H54 (cell line): Measurements from ENCODE around the gene KRTAP10-7.
"Not testable (repeated sequence)": the region's sequence is repeated elsewhere in the genome, so short reads cannot be mapped to it uniquely, and the experiment has no call there.

Source experiments
- DNase-seq: peaks from one replicate; pipeline ENCODE4 v3.0.0; 2011; ENCODE audit warnings: low spot score, mixed read lengths; ENCODE audit not compliant: insufficient read length
- FAIRE-seq: peaks from 3 replicates; lab custom pipeline; 2011; peaks lifted over from hg19 to GRCh38; lab: Jason Lieb, UNC
- POLR2A ChIP-seq: IDR thresholded peaks from 2 replicates; pipeline ENCODE4 v1.6.1; 2011; ENCODE audit warnings: low read depth, mild to moderate bottlenecking, low read length

The KRTAP10-7 gene

DNA sequence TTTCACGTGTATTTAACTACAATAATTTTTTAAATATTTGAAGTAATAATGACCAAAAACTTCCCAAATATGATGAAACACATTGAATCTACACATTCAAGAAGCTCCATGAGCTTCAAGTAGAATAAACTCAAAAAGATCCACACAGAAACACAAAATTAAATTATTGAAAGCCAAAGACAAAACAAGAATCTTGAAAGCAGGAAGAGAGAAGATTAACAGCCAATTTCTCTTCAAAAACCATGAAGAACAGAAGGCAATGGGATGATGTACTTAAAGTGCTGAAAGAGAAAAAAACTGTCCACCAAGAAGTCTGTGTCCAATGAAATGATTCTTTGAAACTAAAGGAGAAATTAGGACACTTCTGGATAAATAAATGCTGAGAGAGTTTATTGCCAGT lies 31.7 kb downstream of the KRTAP10-7 start:
- FAIRE-seq (no peak), DNase-seq (no peak)
- no peak for TF ChIP-seq POLR2A

DNA sequence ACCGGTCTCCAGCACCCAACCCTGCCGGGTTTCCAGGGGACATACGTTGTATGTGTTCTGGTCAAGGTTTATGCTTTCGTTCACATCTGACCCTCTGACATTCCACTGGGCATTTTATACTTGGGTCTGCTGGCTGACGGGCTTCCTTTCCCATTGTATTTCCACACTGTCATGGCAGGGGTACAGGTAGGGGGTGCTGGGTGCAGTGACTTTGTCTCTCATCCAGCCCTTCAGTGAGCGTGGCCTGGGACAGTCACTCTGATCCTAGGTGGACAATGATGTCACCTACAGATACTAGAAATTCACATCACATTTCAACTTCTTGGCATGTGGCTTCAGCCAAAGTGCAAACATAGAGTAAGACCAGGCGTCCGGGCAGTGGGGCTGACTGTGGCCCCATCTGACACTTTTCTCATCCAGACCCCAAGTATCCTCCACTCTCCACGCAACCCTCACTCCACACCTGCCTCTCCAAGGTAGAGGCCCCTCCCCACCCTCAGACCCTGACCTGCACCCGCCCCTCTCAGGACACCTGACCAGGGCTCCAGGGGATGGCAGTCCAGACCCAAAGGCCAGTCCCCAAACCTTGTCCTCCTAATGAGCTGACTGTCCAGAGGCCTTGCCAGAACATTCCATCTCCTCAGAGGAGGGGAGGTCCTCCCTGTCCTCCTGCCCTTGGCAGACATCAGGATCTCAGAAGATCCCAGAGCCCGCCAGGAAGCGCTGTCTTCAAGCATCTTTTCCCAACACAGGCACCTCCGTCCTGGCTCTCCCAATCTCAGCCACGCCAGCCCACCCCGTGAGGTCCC lies 36.0 kb downstream of the KRTAP10-7 start:
- FAIRE-seq: no peak
- DNase-seq: no peak
- TF ChIP-seq POLR2A: no peak

DNA sequence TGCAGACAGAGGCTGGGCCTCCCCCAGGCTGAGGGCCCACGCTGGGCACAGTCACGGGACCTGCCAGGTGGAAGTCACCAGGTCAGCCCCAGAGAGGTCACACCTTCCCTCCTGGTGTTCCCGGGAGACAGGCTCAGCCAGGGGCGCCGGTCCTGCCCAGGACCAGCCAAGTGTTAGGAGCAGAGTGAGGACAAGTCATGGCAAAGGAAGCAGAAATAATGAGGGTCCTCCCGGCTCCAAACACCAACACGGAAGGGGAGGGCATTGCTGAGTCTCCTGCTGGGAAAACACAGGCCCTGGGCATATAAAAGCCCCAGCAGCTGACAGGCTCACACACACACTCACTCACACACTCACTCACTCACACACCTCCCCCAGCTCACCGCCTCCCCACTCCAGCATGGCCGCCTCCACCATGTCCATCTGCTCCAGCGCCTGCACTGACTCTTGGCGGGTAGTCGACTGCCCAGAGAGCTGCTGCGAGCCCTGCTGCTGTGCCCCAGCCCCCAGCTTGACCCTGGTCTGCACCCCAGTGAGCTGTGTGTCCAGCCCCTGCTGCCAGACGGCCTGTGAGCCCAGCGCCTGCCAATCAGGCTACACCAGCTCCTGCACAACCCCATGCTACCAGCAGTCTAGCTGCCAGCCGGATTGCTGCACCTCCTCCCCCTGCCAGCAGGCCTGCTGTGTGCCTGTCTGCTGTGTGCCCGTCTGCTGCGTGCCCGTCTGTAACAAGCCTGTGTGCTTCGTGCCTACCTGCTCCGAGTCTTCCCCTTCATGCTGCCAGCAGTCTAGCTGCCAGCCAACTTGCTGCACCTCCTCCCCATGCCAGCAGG lies 36.8 kb downstream of the KRTAP10-7 start, which contains the start of gene KRTAP10-10:
TSS of gene KRTAP10-10 (plus strand) at position 339 of the 833 bp plus-strand sequence. CDS start at position 401, 62 bp downstream.
- DNase-seq: no peak
- FAIRE-seq: no peak
- TF ChIP-seq POLR2A: no peak

DNA sequence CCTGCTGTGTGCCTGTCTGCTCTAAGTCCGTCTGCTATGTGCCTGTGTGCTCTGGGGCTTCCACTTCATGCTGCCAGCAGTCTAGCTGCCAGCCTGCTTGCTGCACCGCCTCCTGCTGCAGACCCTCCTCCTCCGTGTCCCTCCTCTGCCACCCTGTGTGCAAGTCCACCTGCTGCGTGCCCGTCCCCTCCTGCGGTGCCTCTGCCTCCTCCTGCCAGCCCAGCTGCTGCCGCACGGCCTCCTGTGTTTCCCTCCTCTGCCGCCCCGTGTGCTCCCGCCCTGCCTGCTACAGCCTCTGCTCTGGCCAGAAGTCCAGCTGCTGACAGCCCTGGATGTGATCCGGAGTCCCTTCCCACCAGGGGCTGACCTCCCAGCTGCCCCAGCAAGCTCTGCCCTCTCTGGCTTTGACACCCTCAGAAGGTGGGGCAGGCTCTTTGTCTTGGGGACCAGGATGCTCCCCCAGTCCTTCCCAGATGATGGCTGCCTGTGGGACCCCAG lies 37.5 kb downstream of the KRTAP10-7 start:
- DNase-seq, FAIRE-seq: not testable (repeated sequence)

DNA sequence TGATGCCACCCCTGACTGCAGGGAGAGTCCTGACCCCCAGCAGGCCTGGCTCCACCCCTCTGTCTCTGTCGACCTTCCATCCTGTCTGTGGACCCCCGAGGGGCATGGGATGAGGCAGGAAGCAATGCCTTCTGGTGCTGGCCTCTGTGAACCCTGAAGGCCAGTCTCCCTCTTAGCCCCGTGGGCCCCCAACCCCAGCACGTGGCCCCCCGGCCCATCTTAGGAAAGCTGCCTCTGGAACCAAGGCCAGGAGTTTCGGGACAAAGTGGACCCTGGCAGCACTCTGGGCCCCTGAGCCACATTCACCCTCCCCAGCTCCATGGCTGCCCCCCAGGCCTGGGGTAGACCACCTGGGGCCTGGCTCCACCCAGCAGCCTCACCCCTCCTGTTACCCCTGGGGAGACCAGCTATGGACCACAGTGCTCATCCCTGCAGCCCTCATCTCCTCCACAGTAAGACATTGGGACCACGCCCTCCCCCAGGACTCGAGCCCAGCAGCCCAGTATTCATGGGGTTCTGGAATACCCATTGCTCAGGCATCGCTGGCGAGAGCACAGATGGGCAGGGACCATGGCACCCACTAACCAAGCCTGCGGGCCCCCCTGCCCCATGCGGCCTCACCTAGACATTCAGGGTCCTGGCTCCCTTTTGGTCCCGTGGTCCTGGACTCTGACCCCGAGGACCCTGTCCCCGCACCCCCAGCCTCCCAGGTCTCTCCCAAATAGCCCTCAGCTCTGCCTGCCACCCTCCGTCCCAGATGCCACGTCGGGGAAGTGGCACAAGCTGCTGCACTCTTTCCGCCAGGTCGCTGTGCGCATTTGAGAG lies 38.3 kb downstream of the KRTAP10-7 start:
- DNase-seq, FAIRE-seq: not testable (repeated sequence)

DNA sequence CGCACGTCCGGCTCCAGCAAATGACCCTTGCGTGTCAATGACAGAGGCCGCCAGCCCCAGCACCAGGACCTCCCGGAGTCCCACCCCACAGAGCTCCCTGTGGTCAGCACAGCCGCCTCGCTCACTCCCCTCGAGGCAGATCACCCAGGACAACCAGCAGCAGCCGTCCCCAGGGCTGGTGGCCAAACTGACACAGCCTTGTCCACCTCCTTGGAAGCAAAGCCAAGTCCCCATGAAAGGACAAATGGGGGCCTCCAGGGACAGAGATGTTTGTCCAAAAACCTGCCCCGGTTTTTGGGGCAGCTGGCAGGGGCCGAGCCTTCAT lies 38.9 kb downstream of the KRTAP10-7 start:
- FAIRE-seq (no peak), DNase-seq (no peak)
- no peak for TF ChIP-seq POLR2A

DNA sequence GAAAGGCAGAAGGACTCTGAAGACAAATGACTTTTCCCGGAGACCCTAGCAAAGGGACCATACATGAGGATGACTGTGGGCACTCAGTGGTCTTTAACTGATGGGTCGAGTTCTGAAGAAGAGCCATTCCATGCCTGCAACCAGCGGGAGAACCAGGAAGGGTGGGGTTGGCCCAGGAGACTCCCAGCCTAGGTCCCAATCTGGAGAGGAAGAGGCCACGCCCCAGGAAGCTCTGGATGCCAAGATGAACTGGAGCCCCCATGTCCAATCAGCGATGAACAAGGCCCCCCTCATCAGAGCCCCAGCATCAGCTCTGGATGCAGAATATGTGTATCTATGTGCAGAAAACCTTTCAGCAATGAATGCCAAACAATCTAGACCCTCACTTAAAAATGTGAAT lies 40.4 kb downstream of the KRTAP10-7 start:
- DNase-seq: no peak
- no peak for TF ChIP-seq POLR2A
- FAIRE-seq: no peak

DNA sequence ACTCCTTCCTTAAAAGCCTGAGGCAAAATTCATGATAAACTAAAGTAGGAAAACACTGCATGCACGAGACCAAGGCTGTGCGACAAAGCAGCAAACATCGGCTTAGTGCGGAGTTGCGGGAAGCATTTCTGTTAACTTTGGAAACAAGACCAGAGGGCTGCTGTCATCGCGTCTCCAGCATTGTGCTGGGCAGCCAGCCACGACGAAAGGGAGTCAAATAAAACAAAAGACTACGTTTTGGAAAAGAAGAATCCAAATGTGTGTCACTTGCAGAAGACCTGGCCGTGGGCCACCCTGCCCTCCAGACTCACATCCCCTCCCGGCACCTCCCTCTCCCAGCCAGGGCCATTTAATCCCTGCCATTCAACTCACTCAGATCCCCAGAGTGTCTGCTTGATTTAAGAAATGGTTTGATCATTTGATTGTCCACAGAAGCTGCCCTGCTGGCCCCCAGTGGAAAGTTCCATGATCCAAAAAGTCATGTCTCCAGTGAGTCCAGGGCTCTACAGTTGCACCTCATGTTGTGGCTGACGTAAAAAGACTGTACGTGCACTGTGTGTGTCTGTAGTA lies 43.4 kb downstream of the KRTAP10-7 start:
- FAIRE-seq: no peak
- no peak for DNase-seq
- no peak for TF ChIP-seq POLR2A

DNA sequence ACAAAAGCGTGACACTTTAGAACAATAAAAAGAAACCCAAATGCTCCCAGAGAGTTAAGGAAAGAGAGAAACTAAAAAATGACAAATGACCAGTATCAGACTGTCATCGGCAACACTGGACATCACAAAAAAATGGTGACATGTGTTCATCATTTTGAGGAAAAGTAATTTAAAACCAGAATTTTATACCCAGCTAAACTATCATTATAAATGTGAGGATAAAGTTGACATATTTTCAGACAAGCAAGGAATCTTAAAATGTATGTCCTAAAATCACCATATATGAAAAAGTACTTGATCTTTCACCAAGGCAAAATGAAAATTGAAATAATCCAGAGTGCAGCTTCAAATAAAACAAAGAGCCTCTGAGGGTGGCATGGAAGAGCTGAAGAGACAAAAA lies 44.5 kb downstream of the KRTAP10-7 start:
- no peak for TF ChIP-seq POLR2A
- FAIRE-seq (no peak), DNase-seq (no peak)

DNA sequence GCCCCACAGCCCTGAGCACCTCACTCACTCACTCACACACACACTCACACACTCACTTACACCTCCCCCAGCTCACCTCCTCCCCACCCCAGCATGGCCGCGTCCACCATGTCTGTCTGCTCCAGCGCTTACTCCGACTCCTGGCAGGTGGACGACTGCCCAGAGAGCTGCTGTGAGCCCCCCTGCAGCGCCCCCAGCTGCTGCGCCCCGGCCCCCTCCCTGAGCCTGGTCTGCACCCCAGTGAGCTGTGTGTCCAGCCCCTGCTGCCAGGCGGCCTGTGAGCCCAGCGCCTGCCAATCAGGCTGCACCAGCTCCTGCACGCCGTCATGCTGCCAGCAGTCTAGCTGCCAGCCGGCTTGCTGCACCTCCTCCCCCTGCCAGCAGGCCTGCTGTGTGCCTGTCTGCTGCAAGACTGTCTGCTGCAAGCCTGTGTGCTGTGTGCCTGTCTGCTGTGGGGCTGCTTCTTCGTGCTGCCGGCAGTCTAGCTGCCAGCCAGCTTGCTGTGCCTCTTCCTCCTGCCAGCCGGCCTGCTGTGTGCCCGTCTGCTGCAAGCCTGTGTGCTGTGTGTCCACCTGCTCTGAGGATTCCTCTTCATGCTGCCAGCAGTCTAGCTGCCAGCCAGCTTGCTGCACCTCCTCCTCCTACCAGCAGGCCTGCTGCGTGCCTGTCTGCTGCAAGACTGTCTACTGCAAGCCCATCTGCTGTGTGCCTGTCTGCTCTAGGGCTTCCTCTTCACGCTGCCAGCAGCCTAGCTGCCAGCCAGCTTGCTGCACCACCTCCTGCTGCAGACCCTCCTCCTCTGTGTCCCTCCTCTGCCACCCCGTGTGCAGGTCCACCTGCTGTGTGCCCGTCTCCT lies 46.2 kb downstream of the KRTAP10-7 start, which contains the start of gene KRTAP10-11:
TSS of gene KRTAP10-11 (plus strand) at position 49 of the 856 bp plus-strand sequence. CDS start at position 94, 45 bp downstream.
- FAIRE-seq, DNase-seq: not testable (repeated sequence)

DNA sequence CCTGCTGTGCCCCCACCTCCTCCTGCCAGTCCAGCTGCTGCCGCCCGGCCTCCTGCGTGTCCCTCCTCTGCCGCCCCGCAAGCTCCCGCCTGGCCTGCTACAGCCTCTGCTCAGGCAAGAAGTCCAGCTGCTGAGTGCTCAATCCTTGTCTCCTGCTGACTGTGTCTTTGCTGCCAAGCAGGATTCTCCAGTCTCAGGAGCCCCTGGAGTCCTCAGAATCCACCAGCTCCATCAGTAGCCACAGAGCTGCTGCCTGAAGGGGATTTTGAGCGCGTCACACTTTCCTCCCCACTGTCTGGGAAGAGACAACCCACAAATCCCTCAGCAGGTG lies 46.8 kb downstream of the KRTAP10-7 start:
- FAIRE-seq (no peak), DNase-seq (no peak)
- TF ChIP-seq POLR2A: no peak

DNA sequence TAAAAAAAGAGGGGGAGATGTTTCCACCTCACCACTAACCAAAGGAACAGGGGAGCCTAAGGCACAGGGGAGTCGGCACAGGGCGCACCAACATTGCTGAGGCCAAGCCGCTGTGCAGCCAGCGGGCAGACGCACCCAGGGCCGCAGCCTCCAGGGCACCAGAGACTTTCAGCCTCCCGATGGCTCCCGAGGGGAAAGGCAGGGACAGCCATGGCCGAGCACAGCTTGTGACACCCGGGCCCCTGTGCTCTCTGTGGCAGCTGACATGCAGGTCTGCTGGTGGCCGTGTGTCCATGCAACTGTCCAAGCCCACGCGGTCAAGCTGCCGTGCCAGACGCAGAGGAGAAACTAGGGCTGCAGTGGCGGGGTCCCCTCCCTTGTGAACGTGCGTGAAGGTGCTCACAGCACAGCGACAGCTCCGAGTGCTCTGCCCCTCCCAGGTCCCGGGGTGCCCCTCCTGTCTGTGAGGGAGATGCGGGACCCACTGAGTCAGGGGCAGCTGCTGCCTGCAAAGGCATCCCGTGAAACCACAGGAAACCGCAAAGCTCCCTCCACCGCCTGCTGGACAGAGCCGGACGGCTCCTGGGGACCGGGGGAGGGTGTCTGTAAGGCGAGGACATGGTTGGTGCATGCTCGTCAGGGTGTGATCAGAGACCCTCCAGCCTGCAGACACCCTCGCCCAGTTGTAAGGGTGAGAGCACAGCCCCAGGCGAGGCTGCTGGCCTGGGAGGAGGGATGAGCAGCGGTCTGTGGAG lies 48.3 kb downstream of the KRTAP10-7 start:
- FAIRE-seq (no peak), DNase-seq (no peak)
- TF ChIP-seq POLR2A: no peak
